Gastroesophageal sphincter (tissue), 4 donors: Measurements from ENCODE around the gene UBR7. TPM values are rescaled to one million over a fixed set of nuclear protein-coding genes. Genes with fewer than 3 reads are reported as not detected.

Experiments
- ATAC-seq: fragments of 150-250 bp; one replicate; pipeline ENCODE4 v1.9.1; 2016; ENCODE audit warnings: mild to moderate bottlenecking, moderate library complexity
- H3K27ac ChIP-seq, 4 donors: fragments of 200-600 bp; sonication (generic) in 3 of 4; 1 replicate in 3 of 4; 2 replicates in 1 of 4; pipeline ENCODE4 v1.5.1; 2016 to 2019
- H3K27me3 ChIP-seq: fragments of 200-600 bp; sonication (generic); one replicate; pipeline ENCODE4 v1.5.1; 2019
- H3K36me3 ChIP-seq, 2 donors: fragments of 200-600 bp; sonication (generic); one replicate each; pipeline ENCODE4 v1.5.1; 2019; ENCODE audit warnings: control low read depth in 1 of 2
- H3K4me1 ChIP-seq, 3 donors: fragments of 200-600 bp; sonication (generic); 1 replicate in 2 of 3; 2 replicates in 1 of 3; pipeline ENCODE4 v1.5.1; 2016 to 2019; ENCODE audit warnings: control low read depth in 2 of 3
- H3K4me3 ChIP-seq, 2 donors: fragments of 200-600 bp; sonication (generic); one replicate each; pipeline ENCODE4 v1.5.1; 2019; ENCODE audit warnings: mild to moderate bottlenecking in 1 of 2, moderate library complexity in 1 of 2
- H3K9me3 ChIP-seq, 3 donors: fragments of 200-600 bp; sonication (generic); one replicate each; pipeline ENCODE4 v1.5.1; 2017 to 2019; ENCODE audit warnings: control low read depth in 2 of 3
- CTCF ChIP-seq, 4 experiments: fragments of 200-600 bp in 2 of 4; fragments of 450-650 bp in 2 of 4; sonication (generic) in 1 of 4; IDR thresholded peaks; one replicate each; pipeline ENCODE4 v1.5.1; 2017 to 2019; ENCODE audit warnings: antibody characterized with exemption in 4 of 4, mild to moderate bottlenecking in 2 of 4, moderate library complexity in 2 of 4
- EP300 ChIP-seq: sonication (generic); formaldehyde crosslinking; IDR thresholded peaks from one replicate; pipeline ENCODE4 v1.6.1; 2017; ENCODE audit warnings: antibody characterized with exemption, mild to moderate bottlenecking
- POLR2A ChIP-seq, 2 donors: fragments of 450-650 bp; IDR thresholded peaks; one replicate each; pipeline ENCODE4 v1.6.1; 2017; ENCODE audit warnings: antibody characterized with exemption in 2 of 2, mild to moderate bottlenecking in 2 of 2, moderate library complexity in 1 of 2
- POLR2AphosphoS5 ChIP-seq: sonication (generic); formaldehyde crosslinking; IDR thresholded peaks from one replicate; pipeline ENCODE4 v1.6.1; 2017; ENCODE audit warnings: antibody characterized with exemption
- WGBS, 2 donors: methylation state at CpG; one replicate each; pipeline ENCODE4 v1.1.5; 2018; ENCODE audit warnings: low coverage in 1 of 2; 5-methylcytosine and 5-hydroxymethylcytosine counted together
- total RNA-seq, 4 donors: library from RNA; depleted of rRNA; stranded (reverse); fragments of >200 nt; gene quantifications; one replicate each; pipeline ENCODE4 v1.1.0, GENCODE V29; 2016

UBR7 gene
- total RNA-seq, 4 donors from 2014 or later: 22.6 to 37.4 (median 27.9) TPM

GRCh38 chr14:93175492-93175891 lies 31.6 kb upstream of the UBR7 start:
- no peak for ATAC-seq
- Histone ChIP-seq H3K36me3 (no peaks in the 10 kb centered on the region), H3K27ac (no peak overlapping the region), H3K27me3 (no peaks in the 10 kb centered on the region), H3K9me3 (no peaks in the 10 kb centered on the region), H3K4me3 (no peak overlapping the region), H3K4me1 (no peaks in the 10 kb centered on the region)
- 84 to 86% methylated on average over 3 to 4 of the region's 6 CpGs for WGBS, 2 donors
- no peak for TF ChIP-seq POLR2AphosphoS5
- no peak for TF ChIP-seq EP300
- TF ChIP-seq POLR2A (IDR thresholded peaks at IDR 0.05): no peak
- no peak for TF ChIP-seq CTCF (IDR thresholded peaks at IDR 0.05)

DNA sequence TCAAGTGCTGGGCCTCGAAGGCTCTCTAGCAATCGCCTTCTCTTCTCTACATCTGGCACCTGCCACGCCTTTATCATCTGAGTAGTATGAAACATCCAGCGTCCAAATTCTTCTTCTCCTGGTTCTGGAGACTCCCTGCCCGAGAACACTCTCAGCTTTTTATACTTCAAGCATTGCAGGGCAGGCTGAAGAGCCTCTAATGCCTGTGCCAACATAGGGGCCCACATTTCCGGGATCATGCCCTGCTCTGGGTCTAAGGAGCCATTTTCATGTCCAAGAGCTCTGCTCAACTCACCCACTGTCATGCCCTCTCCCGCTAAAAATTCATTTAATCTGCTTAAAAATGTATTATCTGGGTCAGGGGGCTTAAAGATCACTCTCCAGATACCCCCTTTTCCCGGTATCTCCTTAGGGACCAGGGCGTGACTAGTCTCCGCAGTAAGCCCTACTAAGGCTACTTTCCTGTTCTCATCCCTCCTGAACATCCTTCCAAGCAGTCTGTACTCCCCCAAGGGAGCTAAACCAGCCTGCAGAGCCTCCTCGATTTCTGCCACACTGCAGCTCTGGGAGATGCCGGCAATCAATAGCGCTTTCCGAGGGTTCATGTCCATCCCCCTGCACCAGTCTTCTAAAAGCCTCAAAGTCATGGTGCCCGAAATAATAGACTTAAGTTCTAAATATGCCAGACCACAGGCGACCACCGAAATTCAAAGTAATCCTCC lies 23.3 kb upstream of the UBR7 start:
- Histone ChIP-seq H3K36me3 (peaks cover 0 to 45% of the 10 kb centered on the region in 2 donors), H3K27ac (peak overlapping the region; percentile 73 to 97 (median 94)), H3K4me1 (peaks cover 7 to 49% (median 10%) of the 10 kb centered on the region in 3 donors), H3K9me3 (no peaks in the 10 kb centered on the region), H3K4me3 (peak overlapping the region; percentile 85 to 87), H3K27me3 (no peaks in the 10 kb centered on the region)
- no peak for TF ChIP-seq POLR2AphosphoS5
- WGBS, 2 donors: 47 to 64% methylated on average over 8 to 13 of the region's 17 CpGs
- no peak for ATAC-seq

DNA sequence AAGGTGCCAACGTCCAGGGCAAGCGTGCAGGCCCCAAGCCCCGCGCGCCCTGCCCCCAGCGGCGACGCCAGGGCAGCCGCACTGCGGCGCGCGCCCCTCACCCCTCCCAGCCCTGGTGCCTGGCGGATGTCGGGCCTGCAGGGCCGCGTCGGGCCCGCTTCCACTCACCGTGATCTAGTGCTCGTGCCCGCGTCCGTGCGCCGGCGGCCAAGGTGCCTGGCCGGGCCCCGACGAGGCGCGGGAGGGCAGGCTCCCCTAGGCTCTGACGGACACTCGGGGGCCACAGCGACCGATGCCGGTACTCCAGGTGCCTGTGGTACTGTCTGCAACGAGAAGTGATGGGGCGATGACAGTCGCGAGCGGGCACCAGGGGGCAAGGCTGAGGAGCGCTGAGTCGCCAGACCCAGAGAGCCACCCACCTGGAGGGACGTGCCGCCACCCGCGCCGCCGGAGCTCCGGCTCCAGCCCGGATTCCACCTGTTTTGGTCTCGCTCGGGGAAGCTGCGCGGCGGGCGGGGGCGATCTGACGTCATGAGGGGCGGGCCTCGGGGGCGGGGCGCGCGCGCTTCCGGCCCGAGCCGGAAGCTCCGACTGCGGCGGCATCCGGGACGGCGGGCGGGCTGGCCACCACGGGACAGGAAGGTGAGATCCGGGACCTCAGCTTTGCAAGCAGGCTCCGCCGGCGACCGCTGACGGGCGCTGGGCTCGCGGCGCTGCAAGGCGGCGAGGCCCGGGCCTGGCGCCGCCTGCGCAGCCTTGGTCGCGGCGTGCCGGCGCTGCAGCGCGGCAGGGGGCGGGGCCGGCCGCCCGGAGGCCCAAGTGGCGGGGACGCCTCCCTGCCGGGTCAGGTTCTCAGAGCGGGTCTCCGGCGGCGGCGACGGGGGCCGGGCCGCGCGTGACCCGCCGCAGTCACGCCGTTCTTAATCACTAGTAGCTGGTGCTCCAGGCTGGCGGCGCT lies 22.4 kb upstream of the UBR7 start, which contains the start of the genes LYSET and MOAP1:
TSS of gene LYSET (plus strand) at position 927 of the 958 bp plus-strand sequence. CDS start 89 bp downstream, outside the sequence.
TSS of gene MOAP1 (minus strand) at position 507 of the 958 bp plus-strand sequence. CDS start 655 bp downstream, outside the sequence.
- Histone ChIP-seq H3K36me3 (peaks cover 0 to 53% of the 10 kb centered on the region in 2 donors), H3K9me3 (no peaks in the 10 kb centered on the region), H3K27me3 (no peaks in the 10 kb centered on the region), H3K4me3 (peak within 1 kb of the TSS; percentile 85 to 87), H3K4me1 (peaks cover 7 to 49% (median 10%) of the 10 kb centered on the region in 3 donors), H3K27ac (peak within 1 kb of the TSS; percentile 89 to 97 (median 94))
- TF ChIP-seq POLR2AphosphoS5 (peak; percentile 88), POLR2A (IDR thresholded peaks at IDR 0.05) (peak; percentile 55 to 71), CTCF (IDR thresholded peaks at IDR 0.05) (peak in 3 of 4 experiments; percentile 33 to 47 (median 33)), EP300 (no peak)
- ATAC-seq: peak; percentile 96
- WGBS, 2 donors: no CpG with 5 or more reads among the region's 124 CpGs

- TF ChIP-seq POLR2AphosphoS5: no peak
- TF ChIP-seq EP300: no peak
- TF ChIP-seq CTCF (IDR thresholded peaks at IDR 0.05): no peak
- TF ChIP-seq POLR2A (IDR thresholded peaks at IDR 0.05): no peak
- H3K4me1 ChIP-seq: peaks cover 7 to 49% (median 10%) of the 10 kb centered on the region in 3 donors
- no peaks in the 10 kb centered on the region for H3K9me3 ChIP-seq
- H3K4me3 ChIP-seq: peak overlapping the region; percentile 85 to 87
- H3K27me3 ChIP-seq: no peaks in the 10 kb centered on the region
- ATAC-seq: no peak
- WGBS, 2 donors: 0% methylated on average over 2 to 8 of the region's 10 CpGs
- peak overlapping the region; percentile 89 to 97 (median 94) for H3K27ac ChIP-seq
- peaks cover 0 to 53% of the 10 kb centered on the region in 2 donors for H3K36me3 ChIP-seq
Observed at GRCh38 chr14:93185349-93185720, 21.7 kb upstream of the UBR7 start.

DNA sequence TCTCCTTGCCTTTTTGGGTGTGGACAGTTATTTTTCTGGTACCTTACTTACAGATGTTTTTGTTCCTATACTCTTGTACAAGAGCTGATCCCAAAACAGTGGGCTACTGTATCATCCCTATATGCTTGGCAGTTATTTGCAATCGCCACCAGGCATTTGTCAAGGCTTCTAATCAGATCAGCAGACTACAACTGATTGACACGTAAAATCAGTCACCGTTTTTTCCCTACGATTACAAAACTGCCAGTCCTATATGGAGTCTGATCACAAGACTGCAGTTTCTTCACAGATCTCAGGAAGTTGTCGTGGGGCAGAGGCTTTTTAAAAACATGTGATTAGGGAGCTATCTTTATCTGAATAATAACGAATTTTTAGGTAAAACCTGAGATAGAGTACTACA lies 20.6 kb upstream of the UBR7 start:
- Histone ChIP-seq H3K36me3 (peaks cover 0 to 53% of the 10 kb centered on the region in 2 donors), H3K4me3 (no peak overlapping the region), H3K9me3 (no peaks in the 10 kb centered on the region), H3K27ac (peak overlapping the region in 3 of 4 donors; percentile 31 to 97 (median 94)), H3K4me1 (peaks cover 7 to 49% (median 10%) of the 10 kb centered on the region in 3 donors), H3K27me3 (no peaks in the 10 kb centered on the region)
- 68 to 85% methylated on average over 6 of the region's 6 CpGs for WGBS, 2 donors
- no peak for ATAC-seq
- TF ChIP-seq CTCF (IDR thresholded peaks at IDR 0.05) (no peak), EP300 (no peak), POLR2AphosphoS5 (no peak)
